CD4-positive, alpha-beta T cell treated with Interleukin-12 subunit alpha and Interleukin-12 subunit beta, for 1 hour (primary cell): ENCODE data around the gene SPON1.
"Not testable (repeated sequence)": the region's sequence is repeated elsewhere in the genome, so short reads cannot be mapped to it uniquely, and the experiment has no call there.

Source experiments
- DNase-seq: peaks from one replicate; pipeline ENCODE4 v3.0.0-alpha.2; 2020

SPON1 gene

GRCh38 chr11:13962562-13963168, at the start of gene SPON1:
SPON1 (plus strand) TSS chr11:13962723; CDS start chr11:13962905, 182 bp downstream.
- DNase-seq: peak; percentile 30

GRCh38 chr11:13917264-13917663, 45.3 kb upstream of the SPON1 start:
- DNase-seq: no peak

GRCh38 chr11:13917904-13918303, 44.6 kb upstream of the SPON1 start:
- no peak for DNase-seq

- no peak for DNase-seq
Measured at GRCh38 chr11:13920756-13921155, 41.8 kb upstream of the SPON1 start.

- no peak for DNase-seq
Measured at GRCh38 chr11:13921545-13921944, 41.0 kb upstream of the SPON1 start.

GRCh38 chr11:13923182-13923581, 39.3 kb upstream of the SPON1 start:
- no peak for DNase-seq

GRCh38 chr11:13923716-13924650, 38.5 kb upstream of the SPON1 start:
- DNase-seq: peak; percentile 43

GRCh38 chr11:13924801-13925327, 37.7 kb upstream of the SPON1 start:
- DNase-seq: no peak

- not testable (repeated sequence) for DNase-seq
Measured at GRCh38 chr11:13926366-13926765, 36.2 kb upstream of the SPON1 start.

- no peak for DNase-seq
Measured at GRCh38 chr11:13926981-13927380, 35.5 kb upstream of the SPON1 start.

GRCh38 chr11:13927481-13927880, 35.0 kb upstream of the SPON1 start:
- no peak for DNase-seq

- no peak for DNase-seq
Measured at GRCh38 chr11:13928566-13929251, 33.8 kb upstream of the SPON1 start.

- no peak for DNase-seq
Measured at GRCh38 chr11:13929395-13929891, 33.1 kb upstream of the SPON1 start.

- no peak for DNase-seq
Measured at GRCh38 chr11:13931356-13931755, 31.2 kb upstream of the SPON1 start.

- not testable (repeated sequence) for DNase-seq
Measured at GRCh38 chr11:13937154-13937553, 25.4 kb upstream of the SPON1 start.

- peak; percentile 40 for DNase-seq
Measured at GRCh38 chr11:13938829-13939228, 23.7 kb upstream of the SPON1 start.

GRCh38 chr11:13939961-13940906, 22.3 kb upstream of the SPON1 start:
- peak; percentile 44 for DNase-seq

- no peak for DNase-seq
Measured at GRCh38 chr11:13940907-13941256, 21.6 kb upstream of the SPON1 start.

GRCh38 chr11:13941775-13942174, 20.7 kb upstream of the SPON1 start:
- no peak for DNase-seq

- DNase-seq: no peak
Measured at GRCh38 chr11:13942378-13942777, 20.1 kb upstream of the SPON1 start.

- no peak for DNase-seq
Measured at GRCh38 chr11:13942971-13943381, 19.5 kb upstream of the SPON1 start.

GRCh38 chr11:13944016-13944415, 18.5 kb upstream of the SPON1 start:
- DNase-seq: no peak
